Measurements from ENCODE around the gene SPATA1. TPM values are rescaled to one million over a fixed set of nuclear protein-coding genes. Genes with fewer than 3 reads are reported as not detected.

SPATA1 gene
- total and polyA plus RNA-seq, 2 of the 4 experiments (the other 2 are of a cell fraction), result under 0.01 to 0.56 TPM

GRCh38 chr1:84574936-84575335 is 68.8 kb downstream of the SPATA1 start (continued):
- TF ChIP-seq BHLHE40 (IDR thresholded peaks at IDR 0.05; ENCODE audit: low read depth, low read length) (no peak), USF2 (IDR thresholded peaks at IDR 0.05; ENCODE audit: low read depth, low read length) (no peak), MAFK (IDR thresholded peaks at IDR 0.05; ENCODE audit: low read depth, low read length) (no peak), MAZ (IDR thresholded peaks at IDR 0.05; ENCODE audit: borderline replicate concordance, low read depth, low read length) (no peak), RAD21 (IDR thresholded peaks at IDR 0.05; ENCODE audit: low read length) (no peak), NFE2L2 (IDR thresholded peaks at IDR 0.05; ENCODE audit: low read depth, low read length) (no peak), RFX5 (IDR thresholded peaks at IDR 0.05; ENCODE audit: low read depth, low read length) (no peak)

DNA sequence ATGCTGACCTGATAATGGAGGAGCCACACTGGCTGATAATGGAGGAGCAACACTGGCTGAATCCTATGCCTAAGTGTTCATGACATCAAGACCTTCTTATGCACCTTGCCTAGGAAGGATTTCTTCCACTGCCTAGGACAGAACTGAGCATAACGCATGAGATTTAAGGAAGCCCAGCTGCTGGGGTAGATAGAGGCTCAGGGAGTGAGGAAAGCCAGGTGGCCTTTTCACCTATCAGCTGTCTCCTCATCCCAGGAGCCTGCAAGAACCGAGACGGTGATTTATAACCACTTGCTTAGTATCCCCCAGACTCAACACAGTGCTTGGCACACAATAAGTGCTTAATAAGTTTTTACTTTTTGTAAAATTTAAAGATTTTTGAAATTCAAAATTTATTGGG is 75.5 kb downstream of the SPATA1 start:
- no peak overlapping the region for H3K23ac ChIP-seq (ENCODE audit: low read depth, low read length)
- no peak overlapping the region for H2AK5ac ChIP-seq (ENCODE audit: low read depth, low read length)
- H3K9ac ChIP-seq (ENCODE audit: low read depth, low read length), result no peak overlapping the region
- H2BK5ac ChIP-seq (ENCODE audit: low read depth, low read length, poor library complexity, severe bottlenecking), result no peak overlapping the region
- ChIA-PET POLR2A (ENCODE audit: unreplicated experiment) (no interaction called here), CTCF (no interaction called here)
- H3K36me3 ChIP-seq (ENCODE audit: control insufficient read depth, insufficient read depth, low read length), result no peaks in the 10 kb centered on the region
- H3K56ac ChIP-seq (ENCODE audit: extremely low read depth, insufficient read depth, low read length), result no peak overlapping the region
- H2AFZ ChIP-seq (replicated peaks; ENCODE audit: low read length, poor library complexity), result no peak overlapping the region
- no peak for DNase-seq
- H3K14ac ChIP-seq (replicated peaks; ENCODE audit: low read depth, low read length), result no peak overlapping the region
- no peak overlapping the region for H4K5ac ChIP-seq (ENCODE audit: low read depth, low read length)
- H2BK20ac ChIP-seq (ENCODE audit: low read depth, low read length), result no peak overlapping the region
- H3K4ac ChIP-seq (ENCODE audit: low read depth, low read length), result no peak overlapping the region
- H4K91ac ChIP-seq (ENCODE audit: insufficient read depth, low read depth, low read length), result no peak overlapping the region
- no peak overlapping the region for H3K27ac ChIP-seq (ENCODE audit: insufficient read depth, low read length)
- no peak overlapping the region for H2BK120ac ChIP-seq (ENCODE audit: low read depth, low read length)
- intact Hi-C loops (cut with micrococcal nuclease), result no loop called here
- no CpG with 5 or more reads among the region's 3 CpGs for WGBS, 2 experiments (ENCODE audit: extremely low coverage in 2 of 2, insufficient read length in 1 of 2)
- no peaks in the 10 kb centered on the region for H3K4me1 ChIP-seq (ENCODE audit: control insufficient read depth, insufficient read depth, low read length)
- H3K9me3 ChIP-seq (ENCODE audit: control insufficient read depth, insufficient read depth, low read length), result no peaks in the 10 kb centered on the region; the same call in 1 of the 2 replicates
- H3K4me3 ChIP-seq (ENCODE audit: insufficient read depth, low read depth, low read length), result no peak overlapping the region
- no peaks in the 10 kb centered on the region for H3K27me3 ChIP-seq (ENCODE audit: control insufficient read depth, insufficient read depth, low read length)
- no peaks in the 10 kb centered on the region for H4K20me1 ChIP-seq (ENCODE audit: insufficient read depth, low read length)
- in situ Hi-C loops (cut with MboI; ENCODE audit: low sequenced_read_pairs), result no loop called here
- dilution Hi-C loops (cut with HindIII; ENCODE audit: low sequenced_read_pairs, unreplicated experiment), result no loop called here
- ATAC-seq (ENCODE audit: low read depth), result no peak
- H3K79me1 ChIP-seq (ENCODE audit: low read depth in 1 of 2, low read length in 2 of 2), result no peaks in the 10 kb centered on the region
- no peak overlapping the region for H3K4me2 ChIP-seq (ENCODE audit: low read depth, low read length)
- H4K8ac ChIP-seq (ENCODE audit: low read depth in 2 of 2, low read length in 2 of 2), result no peak overlapping the region
- H3K18ac ChIP-seq (ENCODE audit: low read depth, low read length), result no peak overlapping the region
- H3K9me1 ChIP-seq (ENCODE audit: insufficient read depth, low read length), result no peaks in the 10 kb centered on the region
- BruUV-seq (replicated peaks), result no TSS peak
- H2BK15ac ChIP-seq (ENCODE audit: low read depth, low read length), result no peak overlapping the region
- no peak overlapping the region for H2AK9ac ChIP-seq (replicated peaks; ENCODE audit: low read depth, low read length, poor library complexity)
- TF ChIP-seq RAD21 (IDR thresholded peaks at IDR 0.05; ENCODE audit: low read length) (no peak), MAFK (IDR thresholded peaks at IDR 0.05; ENCODE audit: low read depth, low read length) (no peak), RCOR1 (IDR thresholded peaks at IDR 0.05; ENCODE audit: insufficient replicate concordance, low read length) (no peak), USF2 (IDR thresholded peaks at IDR 0.05; ENCODE audit: low read depth, low read length) (no peak), RFX5 (IDR thresholded peaks at IDR 0.05; ENCODE audit: low read depth, low read length) (no peak), POLR2A (IDR thresholded peaks at IDR 0.05; ENCODE audit: low read depth, low read length) (no peak), NFE2L2 (IDR thresholded peaks at IDR 0.05; ENCODE audit: low read depth, low read length) (no peak), BHLHE40 (IDR thresholded peaks at IDR 0.05; ENCODE audit: low read depth, low read length) (no peak), CTCF (conservative IDR thresholded peaks at IDR 0.05; ENCODE audit: low read depth, low read length) (no peak), MXI1 (IDR thresholded peaks at IDR 0.05; ENCODE audit: borderline replicate concordance, low read depth, low read length) (no peak)
- TF ChIP-seq, protein P1, sequence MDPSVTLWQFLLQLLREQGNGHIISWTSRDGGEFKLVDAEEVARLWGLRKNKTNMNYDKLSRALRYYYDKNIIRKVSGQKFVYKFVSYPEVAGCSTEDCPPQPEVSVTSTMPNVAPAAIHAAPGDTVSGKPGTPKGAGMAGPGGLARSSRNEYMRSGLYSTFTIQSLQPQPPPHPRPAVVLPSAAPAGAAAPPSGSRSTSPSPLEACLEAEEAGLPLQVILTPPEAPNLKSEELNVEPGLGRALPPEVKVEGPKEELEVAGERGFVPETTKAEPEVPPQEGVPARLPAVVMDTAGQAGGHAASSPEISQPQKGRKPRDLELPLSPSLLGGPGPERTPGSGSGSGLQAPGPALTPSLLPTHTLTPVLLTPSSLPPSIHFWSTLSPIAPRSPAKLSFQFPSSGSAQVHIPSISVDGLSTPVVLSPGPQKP (IDR thresholded peaks at IDR 0.05; ENCODE audit: borderline replicate concordance, low read depth, low read length), result no peak
